Right lobe of liver (tissue), 4 donors: ENCODE data around the gene DFFA.

Experiments
- CTCF ChIP-seq, 4 donors: fragments of 200-600 bp in 3 of 4; fragments of 450-650 bp in 1 of 4; IDR thresholded peaks; one replicate each; pipeline versions ENCODE4 v1.5.1 to v1.8.0; 2016 to 2022; ENCODE audit warnings: antibody characterized with exemption in 4 of 4, mild to moderate bottlenecking in 2 of 4
- POLR2A ChIP-seq: fragments of 450-650 bp; IDR thresholded peaks from one replicate; pipeline ENCODE4 v1.6.1; 2017; ENCODE audit warnings: antibody characterized with exemption, mild to moderate bottlenecking
- donor health status: DM: no; HTN: no; CAD: no.
- donor health status: DM: no; HTN: no; CAD: no.
- donor health status: DM: no; HTN: yes; CAD: no.

DNA sequence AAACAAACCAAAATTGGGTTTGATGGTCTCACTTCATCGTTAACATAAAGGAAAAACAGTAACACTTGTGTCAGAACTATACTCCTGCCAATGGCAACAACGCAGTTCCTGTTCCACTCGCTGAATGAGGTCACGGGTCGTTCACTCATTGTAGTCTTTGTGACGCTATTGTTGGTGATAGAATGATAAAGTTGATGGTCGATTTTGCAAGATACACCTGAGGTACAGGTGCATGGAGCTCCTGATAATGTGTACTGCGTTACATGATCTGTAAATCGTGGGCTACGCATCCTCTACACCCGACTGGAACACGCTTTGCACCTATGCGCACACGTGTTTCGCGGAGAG is 42.5 kb downstream of the DFFA start:
- TF ChIP-seq CTCF (IDR thresholded peaks at IDR 0.05) (no peak), POLR2A (no peak)
